Umbilical cord (tissue), 2 donors: Measurements from ENCODE around the gene OR2A12. TPM values are rescaled to one million over a fixed set of nuclear protein-coding genes. Genes with fewer than 3 reads are reported as not detected.
"Not testable (repeated sequence)": the region's sequence is repeated elsewhere in the genome, so short reads cannot be mapped to it uniquely, and the experiment has no call there.

ENCODE experiments used
- DNase-seq: peaks from one replicate; pipeline ENCODE4 v3.0.0-alpha.2; 2015; ENCODE audit warnings: low spot score
- total RNA-seq: library from RNA; depleted of rRNA; stranded (reverse); fragments of >200 nt; gene quantifications from one replicate; pipeline ENCODE4 v1.2.3, GENCODE V29; 2014; ENCODE audit warnings: low replicate concordance; ENCODE audit not compliant: insufficient read depth

OR2A12 gene
- total RNA-seq, 1 donor from 2014 or later: 6.5 TPM

GRCh38 chr7:144118341-144118740 lies 32.3 kb downstream of the OR2A12 start:
- no peak for DNase-seq

GRCh38 chr7:144122876-144123275 lies 36.8 kb downstream of the OR2A12 start, which contains the start of gene OR2A14:
OR2A14 (plus strand) TSS chr7:144123176; CDS start chr7:144129113, 5,937 bp downstream.
- DNase-seq: no peak

GRCh38 chr7:144127714-144128334 lies 41.7 kb downstream of the OR2A12 start:
- peak; percentile 69 for DNase-seq

GRCh38 chr7:144129601-144130000 lies 43.5 kb downstream of the OR2A12 start:
- not testable (repeated sequence) for DNase-seq

GRCh38 chr7:144130730-144131129 lies 44.7 kb downstream of the OR2A12 start:
- no peak for DNase-seq

- DNase-seq: no peak
Measured at GRCh38 chr7:144132262-144132661, 46.2 kb downstream of the OR2A12 start.

- no peak for DNase-seq
Measured at GRCh38 chr7:144133307-144133706, 47.2 kb downstream of the OR2A12 start.

- no peak for DNase-seq
Measured at GRCh38 chr7:144134116-144134515, 48.0 kb downstream of the OR2A12 start.

GRCh38 chr7:144137501-144137900 lies 51.4 kb downstream of the OR2A12 start:
- DNase-seq: no peak

GRCh38 chr7:144142187-144142586 lies 56.1 kb downstream of the OR2A12 start:
- DNase-seq: no peak

- no peak for DNase-seq
Measured at GRCh38 chr7:144144426-144144825, 58.3 kb downstream of the OR2A12 start.

GRCh38 chr7:144148224-144148827 lies 62.2 kb downstream of the OR2A12 start:
- no peak for DNase-seq

Other genes starting within 250 kb of the OR2A12 start
- gene TCAF1, start 184.1 kb upstream of the OR2A12 start, total RNA-seq: 67.7 TPM
- gene OR2F2, start 151.0 kb upstream of the OR2A12 start, total RNA-seq: 2.9 TPM
- gene OR2F1, start 131.4 kb upstream of the OR2A12 start, total RNA-seq: 2.6 TPM
- 4.3 TPM for gene OR6B1, start 86.0 kb upstream of the OR2A12 start, total RNA-seq
- gene OR2A5, start 37.3 kb upstream of the OR2A12 start, total RNA-seq: 3.6 TPM
- gene OR2A25, start 16.5 kb upstream of the OR2A12 start, total RNA-seq: 7.9 TPM
- not detected for gene OR2A2, start 23.3 kb downstream of the OR2A12 start, total RNA-seq
- gene OR2A14, start 36.9 kb downstream of the OR2A12 start, total RNA-seq: 3.4 TPM
- 17.8 TPM for gene CTAGE4, start 97.2 kb downstream of the OR2A12 start, total RNA-seq
- 1.9 TPM for gene ARHGEF35, start 109.6 kb downstream of the OR2A12 start, total RNA-seq
- 0.48 TPM for gene OR2A42, start 153.3 kb downstream of the OR2A12 start, total RNA-seq
- gene OR2A7, start 178.5 kb downstream of the OR2A12 start, total RNA-seq: not detected
- gene CTAGE8, start 183.0 kb downstream of the OR2A12 start, total RNA-seq: 17.1 TPM
- gene OR2A1, start 226.1 kb downstream of the OR2A12 start, total RNA-seq: 6.3 TPM